AG09309 (cell line): ENCODE results near the gene DDX21.
A peak's percentile ranks its signal among the peaks of the same experiment; 100 is the strongest.
"Not testable (repeated sequence)": the region's sequence is repeated elsewhere in the genome, so short reads cannot be mapped to it uniquely, and the experiment has no call there.

ENCODE experiments used
- DNase-seq: peaks from one replicate; pipeline ENCODE4 v3.0.0-alpha.2; 2010; ENCODE audit warnings: low read depth
- H3K4me3 ChIP-seq: 2 replicates; pipeline ENCODE4 v1.5.1; 2011; ENCODE audit warnings: mild to moderate bottlenecking, low read depth, low read length, moderate library complexity; ENCODE audit not compliant: control insufficient read depth
- CTCF ChIP-seq: IDR thresholded peaks from 2 replicates; pipeline ENCODE4 v1.5.1; 2011; ENCODE audit warnings: mild to moderate bottlenecking, low read depth, low read length, inconsistent platforms; ENCODE audit not compliant: insufficient read depth, control insufficient read depth; ENCODE audit errors: missing control alignments

Gene DDX21

GRCh38 chr10:68955832-68956532 lies at the start of gene DDX21:
TSS of gene DDX21 (plus strand) at chr10:68956170. CDS start at chr10:68956226, 56 bp downstream.
- H3K4me3 ChIP-seq: peak within 1 kb of the TSS; percentile 98
- TF ChIP-seq CTCF: peak; percentile 60
- DNase-seq: peak; percentile 58

- no peak overlapping the region for H3K4me3 ChIP-seq
- TF ChIP-seq CTCF: no peak
- no peak for DNase-seq
Measured at GRCh38 chr10:68924593-68924992, 31.4 kb upstream of the DDX21 start.

GRCh38 chr10:68925489-68925888 lies 30.5 kb upstream of the DDX21 start:
- DNase-seq: no peak
- TF ChIP-seq CTCF: no peak
- H3K4me3 ChIP-seq: no peak overlapping the region

- not testable (repeated sequence) for DNase-seq, H3K4me3 ChIP-seq
Measured at GRCh38 chr10:68929157-68929556, 26.8 kb upstream of the DDX21 start.

- DNase-seq: not testable (repeated sequence)
Measured at GRCh38 chr10:68929888-68930287, 26.1 kb upstream of the DDX21 start.

GRCh38 chr10:68932860-68933259 lies 23.1 kb upstream of the DDX21 start:
- DNase-seq, H3K4me3 ChIP-seq: not testable (repeated sequence)

More at GRCh38 chr10:68929888-68930287, 26.1 kb upstream of the DDX21 start:
- H3K4me3 ChIP-seq: not testable (repeated sequence)

GRCh38 chr10:68934994-68935393 lies 21.0 kb upstream of the DDX21 start:
- TF ChIP-seq CTCF: no peak
- DNase-seq: no peak
- no peak overlapping the region for H3K4me3 ChIP-seq

GRCh38 chr10:68938117-68938516 lies 17.9 kb upstream of the DDX21 start:
- H3K4me3 ChIP-seq: no peak overlapping the region
- TF ChIP-seq CTCF: no peak
- no peak for DNase-seq
